Ovary (tissue), 9 donors: ENCODE data around the gene MAP6. TPM values are rescaled to one million over a fixed set of nuclear protein-coding genes. Genes with fewer than 3 reads are reported as not detected.

ENCODE experiments used
- DNase-seq, 5 donors: peaks; one replicate each; pipeline ENCODE4 v3.0.0-alpha.2; 2019 to 2020
- H3K27ac ChIP-seq, 2 donors: fragments of 200-600 bp; one replicate each; pipeline versions ENCODE4 v1.5.1 to v1.8.0; 2019 to 2022
- H3K27me3 ChIP-seq: fragments of 200-600 bp; one replicate; pipeline ENCODE4 v1.8.0; 2022
- H3K36me3 ChIP-seq: fragments of 200-600 bp; sonication (generic); one replicate; pipeline ENCODE4 v1.5.1; 2019
- H3K4me1 ChIP-seq: one replicate; pipeline ENCODE4 v1.8.1; 2013; ENCODE audit warnings: mild to moderate bottlenecking, moderate library complexity; ENCODE audit not compliant: insufficient read depth
- H3K4me3 ChIP-seq: fragments of 200-600 bp; sonication (generic); one replicate; pipeline ENCODE4 v1.5.1; 2017
- H3K9me3 ChIP-seq, 2 donors: fragments of 200-600 bp in 1 of 2; sonication (generic) in 1 of 2; one replicate each; pipeline versions ENCODE4 v1.5.1 to v1.8.1; 2013 to 2019; ENCODE audit warnings: mild to moderate bottlenecking in 1 of 2, moderate library complexity in 1 of 2
- EP300 ChIP-seq: sonication (generic); formaldehyde crosslinking; IDR thresholded peaks from one replicate; pipeline ENCODE4 v1.6.1; 2017; ENCODE audit warnings: antibody characterized with exemption
- POLR2A ChIP-seq: fragments of 450-650 bp; IDR thresholded peaks from one replicate; pipeline ENCODE4 v1.6.1; 2017; ENCODE audit warnings: antibody characterized with exemption, mild to moderate bottlenecking, moderate library complexity
- WGBS, 3 donors: extraction: QIAGEN DNeasy Blood & Tissue Kit in 1 of 3; methylation state at CpG; one replicate each; pipeline versions ENCODE4 v1.1.5 to v1.1.7; 2013 to 2017; 5-methylcytosine and 5-hydroxymethylcytosine counted together
- intact Hi-C, 4 donors: fragments of 100-400 bp; cut with DNase I; formaldehyde crosslinking; loops; one replicate each; pipeline versions ENCODE4 v1.11.0 to v1.15.1; 2022 to 2023
- polyA plus RNA-seq, 2 donors: library from polyadenylated mRNA; stranded (reverse); fragments of 200-250 nt in 1 of 2; fragments of 350-450 nt in 1 of 2; fragmentation: Illumina TruSeq in 1 of 2; extraction: RNeasy Lipid Tissue Mini Kit (QIAGEN cat#74804) in 1 of 2; gene quantifications; one replicate each; pipeline ENCODE4 v1.2.3, GENCODE V29; 2013 to 2014
- total RNA-seq, 7 donors: library from RNA; depleted of rRNA in 2 of 7; stranded (reverse); fragments of >200 nt in 2 of 7; fragmentation: NEBNext Ultra II Directional in 3 of 7; extraction: Animal tissue kit (Norgen Biotek cat#: 25700) in 3 of 7; gene quantifications; one replicate each; pipeline versions ENCODE4 v1.1.0 to v1.2.4, GENCODE V29; 2016 to 2023
- TF ChIP-seq, protein P1 (sequence below), 3 donors: fragments of 450-650 bp in 2 of 3; fragments of 200-600 bp in 1 of 3; IDR thresholded peaks; one replicate each; pipeline versions ENCODE4 v1.5.1 to v1.8.0; 2016 to 2022; ENCODE audit warnings: antibody characterized with exemption in 3 of 3, mild to moderate bottlenecking in 1 of 3
- donor health status: DM: no; HTN: no; CAD: no; lungs with moderate emphysema.
- donor health status: DM: no; HTN: no; CAD: no.
- donor health status: Bipolar disorder and iron deficiency.
- donor health status: DM: yes; HTN: yes; CAD: no.
- donor health status: DM: no; HTN: no; CAD: no.
- donor health status: DM: yes; HTN: yes; CAD: no.

MAP6 gene
- total and polyA plus RNA-seq, 9 donors, result 2.1 to 18.7 (median 8.8) TPM

DNA sequence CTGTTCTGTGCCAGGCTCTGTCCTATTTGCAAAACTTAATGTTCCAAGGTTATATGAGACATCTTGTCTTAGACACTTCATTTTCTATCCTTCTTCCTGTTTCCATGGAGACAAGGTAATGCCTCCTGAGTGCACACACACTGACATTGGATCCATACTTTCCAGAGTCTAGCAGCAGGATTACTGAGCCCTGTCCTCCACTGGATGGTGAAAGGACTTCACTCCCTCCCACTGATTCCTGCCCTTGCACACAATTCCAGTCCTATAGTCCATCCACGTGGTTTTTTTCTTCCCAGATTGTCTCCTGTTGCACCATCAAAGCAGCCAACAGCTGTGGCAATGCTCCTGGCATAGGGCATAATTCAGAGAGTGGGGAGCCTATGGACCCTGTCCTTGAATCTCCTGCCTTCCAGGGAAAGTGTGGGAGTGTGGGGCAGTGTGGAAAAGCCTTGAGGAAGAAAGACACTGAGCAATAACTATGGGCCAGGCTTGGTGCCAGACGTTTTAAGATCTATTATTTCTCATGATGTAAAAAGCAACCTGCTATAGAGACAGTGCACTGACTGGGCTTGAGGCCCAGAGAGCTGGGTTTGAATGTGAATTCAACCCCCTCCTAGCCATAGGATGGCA, 75.4 kb downstream of the MAP6 start:
- no peak for DNase-seq
- TF ChIP-seq, protein P1, sequence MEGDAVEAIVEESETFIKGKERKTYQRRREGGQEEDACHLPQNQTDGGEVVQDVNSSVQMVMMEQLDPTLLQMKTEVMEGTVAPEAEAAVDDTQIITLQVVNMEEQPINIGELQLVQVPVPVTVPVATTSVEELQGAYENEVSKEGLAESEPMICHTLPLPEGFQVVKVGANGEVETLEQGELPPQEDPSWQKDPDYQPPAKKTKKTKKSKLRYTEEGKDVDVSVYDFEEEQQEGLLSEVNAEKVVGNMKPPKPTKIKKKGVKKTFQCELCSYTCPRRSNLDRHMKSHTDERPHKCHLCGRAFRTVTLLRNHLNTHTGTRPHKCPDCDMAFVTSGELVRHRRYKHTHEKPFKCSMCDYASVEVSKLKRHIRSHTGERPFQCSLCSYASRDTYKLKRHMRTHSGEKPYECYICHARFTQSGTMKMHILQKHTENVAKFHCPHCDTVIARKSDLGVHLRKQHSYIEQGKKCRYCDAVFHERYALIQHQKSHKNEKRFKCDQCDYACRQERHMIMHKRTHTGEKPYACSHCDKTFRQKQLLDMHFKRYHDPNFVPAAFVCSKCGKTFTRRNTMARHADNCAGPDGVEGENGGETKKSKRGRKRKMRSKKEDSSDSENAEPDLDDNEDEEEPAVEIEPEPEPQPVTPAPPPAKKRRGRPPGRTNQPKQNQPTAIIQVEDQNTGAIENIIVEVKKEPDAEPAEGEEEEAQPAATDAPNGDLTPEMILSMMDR (IDR thresholded peaks at IDR 0.05), result no peak
- no peak for TF ChIP-seq POLR2A
- TF ChIP-seq EP300, result no peak
- Histone ChIP-seq H3K27ac (no peak overlapping the region), H3K4me3 (no peak overlapping the region), H3K27me3 (no peaks in the 10 kb centered on the region), H3K9me3 (no peaks in the 10 kb centered on the region), H3K4me1 (no peaks in the 10 kb centered on the region), H3K36me3 (no peaks in the 10 kb centered on the region)
- 13 to 23% (median 16%) methylated on average over 2 of the region's 2 CpGs for WGBS, 3 donors
- intact Hi-C loops, result no loop called here

DNA sequence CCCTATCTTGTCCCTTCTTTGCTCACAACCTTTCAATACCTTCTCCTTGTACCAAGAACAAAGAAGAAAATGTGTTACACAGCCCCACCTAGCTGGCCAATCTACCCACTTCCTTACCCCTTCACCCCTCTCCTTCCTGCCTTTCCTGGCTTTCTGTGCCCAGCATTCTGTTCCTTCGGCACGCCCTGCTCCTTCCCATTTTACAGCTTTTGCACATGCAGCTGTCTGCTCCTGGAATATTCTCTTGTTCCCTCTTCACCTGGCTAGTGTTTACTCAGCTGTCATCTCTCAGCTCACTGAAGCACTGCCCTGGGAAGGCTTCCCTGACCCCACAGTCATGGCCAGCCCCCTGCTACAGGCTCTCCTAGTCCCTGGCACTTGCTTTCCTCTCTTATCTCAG, 76.1 kb downstream of the MAP6 start:
- WGBS, 3 donors, result 85 to 91% (median 91%) methylated on average over 2 of the region's 2 CpGs

DNA sequence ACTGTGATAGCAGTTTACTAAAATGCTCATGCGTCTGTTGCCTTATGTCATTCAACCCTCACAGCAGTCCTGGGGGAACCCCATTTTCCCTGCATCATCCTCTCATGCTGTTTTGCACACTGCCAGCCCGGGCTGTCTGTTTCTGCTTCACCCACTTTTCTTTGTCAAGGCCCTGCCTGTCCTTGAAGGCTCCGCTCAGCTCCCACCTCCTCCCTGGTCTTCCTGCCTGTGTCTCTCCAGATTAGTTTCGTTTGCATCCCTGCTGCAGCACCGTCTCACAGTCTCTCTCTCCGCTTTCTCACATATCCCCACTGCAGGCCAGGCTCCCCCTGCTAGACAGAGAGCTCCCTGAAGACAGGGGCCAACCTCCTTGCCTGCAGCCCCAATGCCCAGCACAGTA, 76.9 kb downstream of the MAP6 start:
- H3K36me3 ChIP-seq, result no peaks in the 10 kb centered on the region
- H3K4me3 ChIP-seq, result no peak overlapping the region
- H3K9me3 ChIP-seq, result no peaks in the 10 kb centered on the region
- no peaks in the 10 kb centered on the region for H3K4me1 ChIP-seq
- no peak for DNase-seq
- WGBS, 3 donors, result 54 to 73% (median 70%) methylated on average over 6 of the region's 6 CpGs
- TF ChIP-seq, protein P1 (IDR thresholded peaks at IDR 0.05), result no peak
- no peak for TF ChIP-seq EP300
- TF ChIP-seq POLR2A, result no peak
- intact Hi-C loops, result no loop called here
- H3K27me3 ChIP-seq, result no peaks in the 10 kb centered on the region
- no peak overlapping the region for H3K27ac ChIP-seq

More for the DNA sequence above, 76.1 kb downstream of the MAP6 start:
- H3K27ac ChIP-seq, result no peak overlapping the region
- intact Hi-C loops, result no loop called here
- H3K27me3 ChIP-seq, result no peaks in the 10 kb centered on the region
- TF ChIP-seq EP300, result no peak
- TF ChIP-seq, protein P1 (IDR thresholded peaks at IDR 0.05), result no peak
- no peak for TF ChIP-seq POLR2A
- H3K36me3 ChIP-seq, result no peaks in the 10 kb centered on the region
- H3K4me1 ChIP-seq, result no peaks in the 10 kb centered on the region
- no peak overlapping the region for H3K4me3 ChIP-seq
- no peak for DNase-seq
- no peaks in the 10 kb centered on the region for H3K9me3 ChIP-seq

DNA sequence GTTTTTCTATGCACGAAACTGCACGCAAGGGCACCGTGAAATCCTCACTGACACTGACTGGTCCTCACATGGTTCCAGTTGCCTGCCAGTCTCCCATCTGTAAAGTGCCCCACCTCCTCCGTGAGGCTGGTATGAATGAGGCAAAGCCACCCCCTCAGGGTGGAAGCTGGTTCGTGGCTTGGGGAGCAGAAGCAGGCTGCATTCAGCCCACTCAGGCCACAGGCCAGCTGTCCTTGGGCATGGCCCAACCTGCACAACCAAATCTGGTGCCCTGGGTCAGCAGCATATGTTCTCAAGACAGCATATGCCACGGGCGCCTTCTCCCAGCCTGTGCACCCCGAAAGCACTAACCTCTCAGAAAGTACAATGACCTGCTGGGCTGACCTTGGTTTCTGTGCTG, 77.5 kb downstream of the MAP6 start:
- Histone ChIP-seq H3K27me3 (no peaks in the 10 kb centered on the region), H3K4me3 (no peak overlapping the region), H3K27ac (no peak overlapping the region), H3K36me3 (no peaks in the 10 kb centered on the region), H3K4me1 (no peaks in the 10 kb centered on the region), H3K9me3 (no peaks in the 10 kb centered on the region)
- TF ChIP-seq, protein P1 (IDR thresholded peaks at IDR 0.05), result no peak
- TF ChIP-seq EP300 (no peak), POLR2A (no peak)
- DNase-seq, result no peak
- 82 to 87% (median 82%) methylated on average over 8 of the region's 8 CpGs for WGBS, 3 donors
- intact Hi-C loops, result no loop called here
